HepG2 (cell line): Measurements from ENCODE around the gene CLDN9.

Experiments
- EHMT2 ChIP-seq: fragments of 200-600 bp; sonication (generic); IDR thresholded peaks from 2 replicates; pipeline ENCODE4 v1.7.0; 2017; ENCODE audit warnings: antibody characterized with exemption, low read depth, low read length, borderline replicate concordance
- EZH2 ChIP-seq: conservative IDR thresholded peaks from 2 replicates; pipeline ENCODE4 v1.6.1; 2012; ENCODE audit warnings: mild to moderate bottlenecking, low read depth, low read length, moderate library complexity
- HCFC1 ChIP-seq: fragments of 150-350 bp; IDR thresholded peaks from 2 replicates; pipeline ENCODE4 v1.6.1; 2014; ENCODE audit warnings: low read depth, low read length
- HDAC1 ChIP-seq: sonication (generic); formaldehyde crosslinking; IDR thresholded peaks from 2 replicates; pipeline ENCODE4 v1.5.1; 2020; ENCODE audit warnings: mild to moderate bottlenecking, missing genetic modification reagents
- HDAC2 ChIP-seq: sonication (generic); formaldehyde crosslinking; IDR thresholded peaks from 2 replicates; pipeline ENCODE4 v1.4.0; 2020; ENCODE audit warnings: missing genetic modification reagents
- MXI1 ChIP-seq: IDR thresholded peaks from 3 replicates; pipeline ENCODE4 v1.6.1; 2012; ENCODE audit warnings: low read depth, low read length, inconsistent platforms, borderline replicate concordance
- POLR2A ChIP-seq, 2 experiments: IDR thresholded peaks; 2 replicates each; pipeline ENCODE4 v1.6.1; 2011; ENCODE audit warnings: low read depth in 2 of 2, low read length in 2 of 2, mild to moderate bottlenecking in 1 of 2, moderate library complexity in 1 of 2; ENCODE audit not compliant: insufficient read depth in 1 of 2
- POLR2AphosphoS5 ChIP-seq: IDR thresholded peaks from 2 replicates; pipeline ENCODE4 v1.6.1; 2012; ENCODE audit warnings: low read depth, low read length
- TAF1 ChIP-seq: sonication (generic); formaldehyde crosslinking; IDR thresholded peaks from 2 replicates; pipeline ENCODE4 v1.4.0; 2020; ENCODE audit warnings: missing genetic modification reagents
- ZNF350 ChIP-seq: sonication (generic); formaldehyde crosslinking; IDR thresholded peaks from 2 replicates; pipeline ENCODE4 v1.4.0; 2020; ENCODE audit warnings: mild to moderate bottlenecking, low read depth, missing genetic modification reagents, borderline replicate concordance
- TF ChIP-seq, protein P1 (sequence below): sonication (generic); formaldehyde crosslinking; IDR thresholded peaks from 2 replicates; pipeline ENCODE4 v1.4.0; 2020; ENCODE audit warnings: mild to moderate bottlenecking, missing genetic modification reagents, borderline replicate concordance
- TF ChIP-seq, protein P2 (sequence below): sonication (generic); formaldehyde crosslinking; IDR thresholded peaks from 2 replicates; pipeline ENCODE4 v1.5.0; 2020; ENCODE audit warnings: mild to moderate bottlenecking, missing genetic modification reagents, moderate library complexity

GRCh38 chr16:3044708-3045107 lies 32.0 kb downstream of the CLDN9 start:
- TF ChIP-seq HDAC2 (no peak), EHMT2 (no peak), TAF1 (no peak), EZH2 (no peak), ZNF350 (CRISPR knock-in tag) (no peak), POLR2A (IDR thresholded peaks at IDR 0.05; ENCODE audit: insufficient read depth in 1 of 2, low read depth in 2 of 2, low read length in 2 of 2) (no peak), HDAC1 (no peak), POLR2AphosphoS5 (no peak), HCFC1 (no peak), MXI1 (no peak)
- TF ChIP-seq, protein P1, sequence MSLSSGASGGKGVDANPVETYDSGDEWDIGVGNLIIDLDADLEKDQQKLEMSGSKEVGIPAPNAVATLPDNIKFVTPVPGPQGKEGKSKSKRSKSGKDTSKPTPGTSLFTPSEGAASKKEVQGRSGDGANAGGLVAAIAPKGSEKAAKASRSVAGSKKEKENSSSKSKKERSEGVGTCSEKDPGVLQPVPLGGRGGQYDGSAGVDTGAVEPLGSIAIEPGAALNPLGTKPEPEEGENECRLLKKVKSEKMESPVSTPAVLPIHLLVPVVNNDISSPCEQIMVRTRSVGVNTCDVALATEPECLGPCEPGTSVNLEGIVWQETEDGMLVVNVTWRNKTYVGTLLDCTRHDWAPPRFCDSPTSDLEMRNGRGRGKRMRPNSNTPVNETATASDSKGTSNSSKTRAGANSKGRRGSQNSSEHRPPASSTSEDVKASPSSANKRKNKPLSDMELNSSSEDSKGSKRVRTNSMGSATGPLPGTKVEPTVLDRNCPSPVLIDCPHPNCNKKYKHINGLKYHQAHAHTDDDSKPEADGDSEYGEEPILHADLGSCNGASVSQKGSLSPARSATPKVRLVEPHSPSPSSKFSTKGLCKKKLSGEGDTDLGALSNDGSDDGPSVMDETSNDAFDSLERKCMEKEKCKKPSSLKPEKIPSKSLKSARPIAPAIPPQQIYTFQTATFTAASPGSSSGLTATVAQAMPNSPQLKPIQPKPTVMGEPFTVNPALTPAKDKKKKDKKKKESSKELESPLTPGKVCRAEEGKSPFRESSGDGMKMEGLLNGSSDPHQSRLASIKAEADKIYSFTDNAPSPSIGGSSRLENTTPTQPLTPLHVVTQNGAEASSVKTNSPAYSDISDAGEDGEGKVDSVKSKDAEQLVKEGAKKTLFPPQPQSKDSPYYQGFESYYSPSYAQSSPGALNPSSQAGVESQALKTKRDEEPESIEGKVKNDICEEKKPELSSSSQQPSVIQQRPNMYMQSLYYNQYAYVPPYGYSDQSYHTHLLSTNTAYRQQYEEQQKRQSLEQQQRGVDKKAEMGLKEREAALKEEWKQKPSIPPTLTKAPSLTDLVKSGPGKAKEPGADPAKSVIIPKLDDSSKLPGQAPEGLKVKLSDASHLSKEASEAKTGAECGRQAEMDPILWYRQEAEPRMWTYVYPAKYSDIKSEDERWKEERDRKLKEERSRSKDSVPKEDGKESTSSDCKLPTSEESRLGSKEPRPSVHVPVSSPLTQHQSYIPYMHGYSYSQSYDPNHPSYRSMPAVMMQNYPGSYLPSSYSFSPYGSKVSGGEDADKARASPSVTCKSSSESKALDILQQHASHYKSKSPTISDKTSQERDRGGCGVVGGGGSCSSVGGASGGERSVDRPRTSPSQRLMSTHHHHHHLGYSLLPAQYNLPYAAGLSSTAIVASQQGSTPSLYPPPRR (CRISPR knock-in tag), result no peak
- TF ChIP-seq, protein P2, sequence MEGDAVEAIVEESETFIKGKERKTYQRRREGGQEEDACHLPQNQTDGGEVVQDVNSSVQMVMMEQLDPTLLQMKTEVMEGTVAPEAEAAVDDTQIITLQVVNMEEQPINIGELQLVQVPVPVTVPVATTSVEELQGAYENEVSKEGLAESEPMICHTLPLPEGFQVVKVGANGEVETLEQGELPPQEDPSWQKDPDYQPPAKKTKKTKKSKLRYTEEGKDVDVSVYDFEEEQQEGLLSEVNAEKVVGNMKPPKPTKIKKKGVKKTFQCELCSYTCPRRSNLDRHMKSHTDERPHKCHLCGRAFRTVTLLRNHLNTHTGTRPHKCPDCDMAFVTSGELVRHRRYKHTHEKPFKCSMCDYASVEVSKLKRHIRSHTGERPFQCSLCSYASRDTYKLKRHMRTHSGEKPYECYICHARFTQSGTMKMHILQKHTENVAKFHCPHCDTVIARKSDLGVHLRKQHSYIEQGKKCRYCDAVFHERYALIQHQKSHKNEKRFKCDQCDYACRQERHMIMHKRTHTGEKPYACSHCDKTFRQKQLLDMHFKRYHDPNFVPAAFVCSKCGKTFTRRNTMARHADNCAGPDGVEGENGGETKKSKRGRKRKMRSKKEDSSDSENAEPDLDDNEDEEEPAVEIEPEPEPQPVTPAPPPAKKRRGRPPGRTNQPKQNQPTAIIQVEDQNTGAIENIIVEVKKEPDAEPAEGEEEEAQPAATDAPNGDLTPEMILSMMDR (CRISPR knock-in tag), result no peak
